ENCODE data around the gene PIRT.
"Not testable (repeated sequence)": the region's sequence is repeated elsewhere in the genome, so short reads cannot be mapped to it uniquely, and the experiment has no call there.

The PIRT gene

GRCh38 chr17:10837921-10838320 lies at the start of gene PIRT:
Gene PIRT (minus strand): TSS chr17:10838087. CDS start chr17:10825645, 12,442 bp downstream.
- Histone ChIP-seq H3K36me3 (ENCODE audit: insufficient read depth, low read length) (no peaks in the 10 kb centered on the region), H3K9me3 (ENCODE audit: low read length) (no peaks in the 10 kb centered on the region), H2AFZ (ENCODE audit: low read depth, low read length) (no peak within 1 kb of the TSS), H3K4me3 (ENCODE audit: low read length) (no peak within 1 kb of the TSS), H3K4me1 (ENCODE audit: insufficient read depth, low read length) (no peaks in the 10 kb centered on the region), H3K27me3 (ENCODE audit: insufficient read depth, low read length) (peaks cover 2% of the 10 kb centered on the region)

DNA sequence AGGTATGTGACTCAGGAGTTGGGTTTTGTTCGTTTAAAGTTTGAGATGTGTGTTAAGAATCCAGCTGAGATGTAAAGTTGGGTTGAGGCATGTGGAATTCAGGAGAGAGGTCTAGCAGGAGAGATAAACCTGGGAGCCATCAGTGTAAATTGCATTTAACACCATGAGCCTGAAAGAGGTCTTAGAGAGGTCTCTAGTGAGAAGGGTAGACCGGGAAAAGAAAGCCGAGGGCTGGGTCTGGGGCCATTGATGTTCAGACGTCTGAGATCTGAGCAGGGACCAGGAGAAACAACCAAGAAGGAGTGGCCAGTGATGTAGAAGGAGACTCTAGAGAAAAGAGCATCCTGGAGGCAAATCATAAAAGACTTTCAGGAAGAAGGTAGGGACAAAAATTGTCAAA lies 44.1 kb upstream of the PIRT start:
- Histone ChIP-seq H3K4me3 (ENCODE audit: low read length) (no peak overlapping the region), H3K27me3 (ENCODE audit: insufficient read depth, low read length) (no peaks in the 10 kb centered on the region), H3K36me3 (ENCODE audit: insufficient read depth, low read length) (no peaks in the 10 kb centered on the region), H3K9me3 (ENCODE audit: low read length) (no peaks in the 10 kb centered on the region), H2AFZ (ENCODE audit: low read depth, low read length) (no peak overlapping the region), H3K4me1 (ENCODE audit: insufficient read depth, low read length) (no peaks in the 10 kb centered on the region)

- Histone ChIP-seq H3K9me3 (ENCODE audit: low read length) (no peaks in the 10 kb centered on the region), H3K27me3 (ENCODE audit: insufficient read depth, low read length) (no peaks in the 10 kb centered on the region), H3K4me1 (ENCODE audit: insufficient read depth, low read length) (no peaks in the 10 kb centered on the region), H3K4me3 (ENCODE audit: low read length) (no peak overlapping the region), H3K36me3 (ENCODE audit: insufficient read depth, low read length) (no peaks in the 10 kb centered on the region), H2AFZ (ENCODE audit: low read depth, low read length) (no peak overlapping the region)
These were observed 41.4 kb upstream of the PIRT start for GRCh38 chr17:10879190-10879836.

DNA sequence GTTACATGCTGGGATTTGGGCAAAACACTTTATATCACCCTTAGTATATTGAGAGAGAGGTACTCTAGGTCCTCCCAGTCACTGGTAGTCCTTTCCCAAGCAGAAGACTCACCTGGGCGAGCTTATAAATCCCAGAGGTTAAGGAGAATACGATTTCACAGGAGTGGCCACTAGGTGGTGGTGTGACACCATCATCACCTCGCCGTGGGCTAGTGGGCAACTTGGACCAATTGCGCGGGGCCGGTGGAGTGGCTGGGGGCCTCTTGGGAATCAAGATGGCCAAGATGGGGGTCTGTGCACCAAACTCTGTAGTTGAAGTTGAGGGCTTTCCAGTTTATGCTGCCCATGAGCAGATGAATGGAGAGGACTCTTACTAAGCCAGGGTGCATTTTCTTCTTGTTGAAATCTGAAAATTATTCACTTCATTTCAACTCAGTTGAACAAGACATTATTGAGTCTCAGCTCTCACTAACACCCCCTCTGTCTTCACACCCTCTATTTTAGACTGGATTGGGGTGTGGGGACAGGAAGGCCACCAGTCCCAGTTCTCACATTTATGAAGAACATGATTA lies 38.2 kb upstream of the PIRT start:
- no peaks in the 10 kb centered on the region for H3K27me3 ChIP-seq (ENCODE audit: insufficient read depth, low read length)
- no peaks in the 10 kb centered on the region for H3K4me1 ChIP-seq (ENCODE audit: insufficient read depth, low read length)
- no peaks in the 10 kb centered on the region for H3K36me3 ChIP-seq (ENCODE audit: insufficient read depth, low read length)
- no peak overlapping the region for H2AFZ ChIP-seq (ENCODE audit: low read depth, low read length)
- H3K4me3 ChIP-seq (ENCODE audit: low read length) = no peak overlapping the region
- H3K9me3 ChIP-seq (ENCODE audit: low read length) = no peaks in the 10 kb centered on the region

DNA sequence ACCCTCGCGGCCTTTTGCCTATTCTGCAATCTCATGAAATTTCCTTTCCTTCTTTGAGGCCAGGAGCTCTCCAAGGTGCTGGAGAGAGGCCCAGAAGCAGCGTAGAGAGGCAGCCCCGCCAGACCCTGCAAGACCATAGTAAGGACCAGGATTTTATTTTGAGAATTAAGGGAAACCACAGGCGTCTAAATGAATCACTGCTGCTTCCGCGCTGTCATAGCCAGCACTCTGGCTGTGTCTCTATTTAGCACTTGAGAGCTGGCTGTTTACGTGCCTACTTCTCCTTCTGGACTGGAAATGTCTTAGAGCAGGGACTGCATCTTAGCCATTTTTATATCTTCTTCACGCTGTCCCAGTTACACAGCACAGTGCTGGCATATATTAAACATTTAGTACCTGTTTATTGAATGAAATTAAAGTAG lies 37.6 kb upstream of the PIRT start:
- no peak overlapping the region for H3K4me3 ChIP-seq (ENCODE audit: low read length)
- no peaks in the 10 kb centered on the region for H3K36me3 ChIP-seq (ENCODE audit: insufficient read depth, low read length)
- no peak overlapping the region for H2AFZ ChIP-seq (ENCODE audit: low read depth, low read length)
- no peaks in the 10 kb centered on the region for H3K4me1 ChIP-seq (ENCODE audit: insufficient read depth, low read length)
- no peaks in the 10 kb centered on the region for H3K27me3 ChIP-seq (ENCODE audit: insufficient read depth, low read length)
- no peaks in the 10 kb centered on the region for H3K9me3 ChIP-seq (ENCODE audit: low read length)

DNA sequence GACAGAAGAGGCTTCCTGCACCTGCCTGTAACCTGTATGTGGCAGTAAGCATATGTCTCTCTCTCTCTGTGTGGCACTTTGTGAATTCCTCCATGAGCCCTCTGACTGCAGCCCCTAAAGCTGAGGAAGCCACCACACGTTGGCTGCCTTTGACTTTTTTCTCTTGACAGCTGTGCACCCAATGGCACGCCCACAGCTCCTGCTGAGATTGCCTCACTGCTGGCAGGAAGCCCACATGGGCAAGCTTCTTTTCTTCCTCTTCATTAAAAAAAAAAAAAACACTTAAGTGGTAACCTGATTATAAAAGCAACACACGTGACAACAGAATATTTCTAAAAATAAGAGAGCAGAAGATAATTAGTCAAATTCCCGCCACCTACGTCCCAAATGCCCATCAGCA lies 34.0 kb upstream of the PIRT start:
- H3K4me1 ChIP-seq (ENCODE audit: insufficient read depth, low read length) = no peaks in the 10 kb centered on the region
- H2AFZ ChIP-seq (ENCODE audit: low read depth, low read length) = no peak overlapping the region
- H3K36me3 ChIP-seq (ENCODE audit: insufficient read depth, low read length) = no peaks in the 10 kb centered on the region
- H3K27me3 ChIP-seq (ENCODE audit: insufficient read depth, low read length) = no peaks in the 10 kb centered on the region
- H3K9me3 ChIP-seq (ENCODE audit: low read length) = no peaks in the 10 kb centered on the region
- H3K4me3 ChIP-seq (ENCODE audit: low read length) = no peak overlapping the region

GRCh38 chr17:10870336-10871050 lies 32.6 kb upstream of the PIRT start:
- Histone ChIP-seq H3K4me3 (ENCODE audit: low read length) (no peak overlapping the region), H3K4me1 (ENCODE audit: insufficient read depth, low read length) (no peaks in the 10 kb centered on the region), H2AFZ (ENCODE audit: low read depth, low read length) (no peak overlapping the region), H3K9me3 (ENCODE audit: low read length) (no peaks in the 10 kb centered on the region), H3K36me3 (ENCODE audit: insufficient read depth, low read length) (no peaks in the 10 kb centered on the region), H3K27me3 (ENCODE audit: insufficient read depth, low read length) (no peaks in the 10 kb centered on the region)

GRCh38 chr17:10868744-10869143 lies 30.9 kb upstream of the PIRT start:
- H3K4me3 ChIP-seq (ENCODE audit: low read length); H3K9me3 ChIP-seq (ENCODE audit: low read length); H2AFZ ChIP-seq (ENCODE audit: low read depth, low read length); H3K27me3 ChIP-seq (ENCODE audit: insufficient read depth, low read length); H3K4me1 ChIP-seq (ENCODE audit: insufficient read depth, low read length); H3K36me3 ChIP-seq (ENCODE audit: insufficient read depth, low read length): not testable (repeated sequence)

DNA sequence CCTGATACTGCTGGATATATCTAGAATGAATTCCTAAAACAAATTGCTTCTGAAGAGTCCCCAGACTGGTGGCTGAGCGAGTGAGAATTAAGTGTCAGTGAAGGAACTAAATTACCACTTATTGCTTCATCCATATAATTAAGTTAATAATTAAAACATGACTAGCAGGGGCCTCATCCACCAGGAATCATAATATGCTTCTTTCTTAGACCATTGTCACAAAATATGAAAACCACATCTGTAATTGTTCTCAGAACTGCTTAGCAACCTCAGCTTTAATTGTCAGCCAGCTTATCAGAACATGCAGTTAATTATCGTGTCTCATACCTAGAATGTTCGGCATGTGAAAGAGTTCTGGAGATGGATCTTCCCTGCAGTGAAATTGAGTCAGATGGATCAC lies 21.2 kb upstream of the PIRT start:
- no peak overlapping the region for H3K4me3 ChIP-seq (ENCODE audit: low read length)
- H3K36me3 ChIP-seq (ENCODE audit: insufficient read depth, low read length) = no peaks in the 10 kb centered on the region
- H3K27me3 ChIP-seq (ENCODE audit: insufficient read depth, low read length) = no peaks in the 10 kb centered on the region
- H3K9me3 ChIP-seq (ENCODE audit: low read length) = no peaks in the 10 kb centered on the region
- H2AFZ ChIP-seq (ENCODE audit: low read depth, low read length) = no peak overlapping the region
- H3K4me1 ChIP-seq (ENCODE audit: insufficient read depth, low read length) = no peaks in the 10 kb centered on the region

- H3K4me1 ChIP-seq (ENCODE audit: insufficient read depth, low read length) = no peaks in the 10 kb centered on the region
- H2AFZ ChIP-seq (ENCODE audit: low read depth, low read length) = no peak overlapping the region
- H3K27me3 ChIP-seq (ENCODE audit: insufficient read depth, low read length) = no peaks in the 10 kb centered on the region
- no peak overlapping the region for H3K4me3 ChIP-seq (ENCODE audit: low read length)
- no peaks in the 10 kb centered on the region for H3K9me3 ChIP-seq (ENCODE audit: low read length)
- H3K36me3 ChIP-seq (ENCODE audit: insufficient read depth, low read length) = no peaks in the 10 kb centered on the region
These were observed 20.1 kb upstream of the PIRT start for GRCh38 chr17:10857976-10858375.

- not testable (repeated sequence) for H3K27me3 ChIP-seq (ENCODE audit: insufficient read depth, low read length); H2AFZ ChIP-seq (ENCODE audit: low read depth, low read length); H3K36me3 ChIP-seq (ENCODE audit: insufficient read depth, low read length); H3K9me3 ChIP-seq (ENCODE audit: low read length); H3K4me3 ChIP-seq (ENCODE audit: low read length); H3K4me1 ChIP-seq (ENCODE audit: insufficient read depth, low read length)
These were observed 8.7 kb upstream of the PIRT start for GRCh38 chr17:10846636-10847035.

DNA sequence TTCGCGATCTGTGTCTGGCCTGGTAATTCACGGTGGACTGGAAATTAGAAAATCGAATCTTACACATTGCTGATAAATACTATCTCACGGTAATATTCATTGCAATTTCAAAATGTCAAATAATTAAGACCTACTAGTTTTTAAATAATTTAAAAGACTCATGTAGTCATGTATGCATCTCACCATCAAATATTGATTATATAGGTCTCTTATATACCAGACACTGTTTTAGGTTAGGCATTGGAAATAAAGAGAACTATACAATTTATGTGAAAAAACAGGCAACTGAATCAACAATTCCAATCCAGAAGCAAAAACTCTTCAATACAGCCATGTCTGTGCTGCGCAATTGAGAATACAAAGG lies 7.5 kb upstream of the PIRT start:
- H3K4me1 ChIP-seq (ENCODE audit: insufficient read depth, low read length) = no peaks in the 10 kb centered on the region
- peak overlapping the region; percentile 89 for H2AFZ ChIP-seq (ENCODE audit: low read depth, low read length)
- H3K27me3 ChIP-seq (ENCODE audit: insufficient read depth, low read length) = peaks cover 3% of the 10 kb centered on the region
- no peaks in the 10 kb centered on the region for H3K9me3 ChIP-seq (ENCODE audit: low read length)
- no peak overlapping the region for H3K4me3 ChIP-seq (ENCODE audit: low read length)
- H3K36me3 ChIP-seq (ENCODE audit: insufficient read depth, low read length) = no peaks in the 10 kb centered on the region

DNA sequence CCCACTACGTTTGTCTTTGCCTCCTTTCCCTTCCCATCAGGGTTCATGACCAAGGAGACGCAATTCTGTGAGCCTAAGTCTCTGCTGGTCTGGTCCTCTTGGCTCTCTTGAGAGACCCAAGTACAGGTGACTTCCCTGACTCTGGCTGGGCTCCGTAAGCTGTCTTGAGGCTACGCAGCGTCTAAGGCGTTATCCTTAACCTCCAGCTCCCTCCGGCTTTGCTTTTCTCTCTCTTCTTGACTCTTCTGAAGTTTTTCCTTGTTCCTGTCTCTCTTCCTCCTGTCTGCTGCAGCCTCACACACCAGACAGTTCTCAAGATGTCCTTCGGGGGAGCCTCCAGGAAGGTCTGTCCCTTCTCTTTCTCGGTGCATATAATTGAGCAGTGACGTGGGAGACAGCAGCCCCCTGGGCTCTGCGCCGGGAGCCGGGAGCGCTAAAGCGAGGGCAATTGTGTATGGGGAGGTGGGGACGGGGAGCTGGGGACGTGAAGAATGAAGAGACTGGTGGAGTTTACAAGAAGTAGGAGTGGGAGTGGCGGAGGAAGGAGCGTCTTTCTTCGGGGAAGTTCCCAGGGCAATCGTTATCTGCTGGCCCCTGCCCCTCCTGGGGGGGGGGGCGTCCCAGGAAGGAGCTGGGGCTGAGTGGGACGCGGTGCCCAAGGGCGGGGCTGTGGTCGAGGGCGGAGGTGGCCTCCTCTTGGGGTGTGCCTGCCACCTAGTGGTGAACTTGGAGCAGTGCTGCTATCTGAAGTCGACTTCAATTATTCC lies 6.9 kb upstream of the PIRT start:
- H3K4me1 ChIP-seq (ENCODE audit: insufficient read depth, low read length) = no peaks in the 10 kb centered on the region
- H3K27me3 ChIP-seq (ENCODE audit: insufficient read depth, low read length) = peaks cover 3% of the 10 kb centered on the region
- peak overlapping the region; percentile 37 for H3K4me3 ChIP-seq (ENCODE audit: low read length)
- peak overlapping the region; percentile 89 for H2AFZ ChIP-seq (ENCODE audit: low read depth, low read length)
- no peaks in the 10 kb centered on the region for H3K36me3 ChIP-seq (ENCODE audit: insufficient read depth, low read length)
- H3K9me3 ChIP-seq (ENCODE audit: low read length) = no peaks in the 10 kb centered on the region

All from neuron (in vitro differentiated cells).